ENCODE results near the gene RAMAC. TPM values are rescaled to one million over a fixed set of nuclear protein-coding genes. Genes with fewer than 3 reads are reported as not detected.

The RAMAC gene
- polyA plus RNA-seq, 1 of the 3 experiments (the other 2 are of a cell fraction), result 25.9 TPM

- Histone ChIP-seq H3F3A (replicated peaks; ENCODE audit: insufficient read depth) (no peaks in the 10 kb centered on the region), H3K9me3 (no peaks in the 10 kb centered on the region), H3K9me2 (no peaks in the 10 kb centered on the region), H3K79me2 (ENCODE audit: insufficient read depth) (no peaks in the 10 kb centered on the region), H3K4me3 (ENCODE audit: low read depth in 2 of 2, low read length in 1 of 2) (no peak overlapping the region), H3K4me1 (ENCODE audit: control insufficient read depth in 1 of 2, insufficient read depth in 2 of 2, low read depth in 1 of 2, low read length in 1 of 2) (peaks cover 0 to 13% of the 10 kb centered on the region in 2 experiments; a peak in 2 of 4 replicates), H3K36me3 (replicated peaks in 1 of 2; ENCODE audit: control insufficient read depth in 1 of 2, insufficient read depth in 2 of 2, low read length in 1 of 2) (no peaks in the 10 kb centered on the region), H4K20me1 (ENCODE audit: insufficient read depth) (no peaks in the 10 kb centered on the region), H3K27ac (ENCODE audit: low read depth in 2 of 2, low read length in 1 of 2) (no peak overlapping the region), H2AFZ (ENCODE audit: low read depth) (no peak overlapping the region), H3K27me3 (ENCODE audit: insufficient read depth) (no peaks in the 10 kb centered on the region), H3K9ac (no peak overlapping the region), H3K4me2 (no peak overlapping the region)
- POLR2A ChIA-PET, result no interaction called here
- no peak for DNase-seq
- WGBS (ENCODE audit: low lambda C conversion rate), result 85% methylated on average over 4 of the region's 4 CpGs
- TF ChIP-seq USF2 (IDR thresholded peaks at IDR 0.05; ENCODE audit: borderline replicate concordance, low read depth, low read length), result no peak
- TF ChIP-seq NRF1 (IDR thresholded peaks at IDR 0.05; ENCODE audit: low read depth, low read length), result no peak
- no peak for TF ChIP-seq RAD21 (IDR thresholded peaks at IDR 0.05; ENCODE audit: low read length)
- TF ChIP-seq FOXM1 (IDR thresholded peaks at IDR 0.05; ENCODE audit: low read depth), result no peak
- TF ChIP-seq FOXJ3 (CRISPR knock-in tag; IDR thresholded peaks at IDR 0.05), result no peak
- TF ChIP-seq MAX (IDR thresholded peaks at IDR 0.05; ENCODE audit: low read depth), result no peak
- TF ChIP-seq EP300 (IDR thresholded peaks at IDR 0.05; ENCODE audit: borderline replicate concordance in 1 of 2, low read depth in 1 of 2, low read length in 1 of 2), result no peak
- no peak for TF ChIP-seq POLR2AphosphoS5 (IDR thresholded peaks at IDR 0.05; ENCODE audit: low read depth, low read length)
- no peak for TF ChIP-seq RCOR1 (IDR thresholded peaks at IDR 0.05; ENCODE audit: low read length)
- no peak for TF ChIP-seq SIN3A (IDR thresholded peaks at IDR 0.05; ENCODE audit: borderline replicate concordance, low read depth, low read length)
- no peak for TF ChIP-seq RFX5 (IDR thresholded peaks at IDR 0.05; ENCODE audit: low read length)
- CTCF ChIA-PET, result interaction anchor here (0.9 to 1.3 kb wide), 4 partner anchors 19 to 45 kb away, joined by 3 to 4 read pairs (median 3); partner anchors contain the start of gene C15orf40
Measured at GRCh38 chr15:82966671-82967071, 19.3 kb upstream of the RAMAC start.

- Histone ChIP-seq H3K9me3 (no peaks in the 10 kb centered on the region), H3K9ac (no peak overlapping the region), H2AFZ (ENCODE audit: low read depth) (no peak overlapping the region), H3K4me1 (ENCODE audit: control insufficient read depth in 1 of 2, insufficient read depth in 2 of 2, low read depth in 1 of 2, low read length in 1 of 2) (peaks cover 0 to 13% of the 10 kb centered on the region in 2 experiments; a peak in 2 of 4 replicates), H3F3A (replicated peaks; ENCODE audit: insufficient read depth) (no peaks in the 10 kb centered on the region), H4K20me1 (ENCODE audit: insufficient read depth) (no peaks in the 10 kb centered on the region), H3K9me2 (no peaks in the 10 kb centered on the region), H3K4me3 (ENCODE audit: low read depth in 2 of 2, low read length in 1 of 2) (no peak overlapping the region), H3K36me3 (replicated peaks in 1 of 2; ENCODE audit: control insufficient read depth in 1 of 2, insufficient read depth in 2 of 2, low read length in 1 of 2) (no peaks in the 10 kb centered on the region), H3K79me2 (ENCODE audit: insufficient read depth) (no peaks in the 10 kb centered on the region), H3K4me2 (no peak overlapping the region), H3K27me3 (ENCODE audit: insufficient read depth) (no peaks in the 10 kb centered on the region), H3K27ac (ENCODE audit: low read depth in 2 of 2, low read length in 1 of 2) (no peak overlapping the region)
- ChIA-PET POLR2A (no interaction called here), CTCF (no interaction called here)
- 93% methylated on average over 4 of the region's 4 CpGs for whole genome bisulfite sequencing (ENCODE audit: low lambda C conversion rate)
- TF ChIP-seq IRF3 (IDR thresholded peaks at IDR 0.05; ENCODE audit: low read depth, low read length) (no peak), USF2 (IDR thresholded peaks at IDR 0.05; ENCODE audit: borderline replicate concordance, low read depth, low read length) (no peak), EP300 (IDR thresholded peaks at IDR 0.05; ENCODE audit: borderline replicate concordance in 1 of 2, low read depth in 1 of 2, low read length in 1 of 2) (no peak), RFX5 (IDR thresholded peaks at IDR 0.05; ENCODE audit: low read length) (no peak), CHD2 (IDR thresholded peaks at IDR 0.05; ENCODE audit: low read length, partially characterized antibody) (no peak), TCF12 (IDR thresholded peaks at IDR 0.05) (no peak), NFIC (IDR thresholded peaks at IDR 0.05; ENCODE audit: borderline replicate concordance) (no peak), FOSL2 (IDR thresholded peaks at IDR 0.05; ENCODE audit: borderline replicate concordance, low read depth) (no peak), ELF1 (IDR thresholded peaks at IDR 0.05) (no peak), ZBTB33 (IDR thresholded peaks at IDR 0.05; ENCODE audit: borderline replicate concordance, low read depth) (no peak), TEAD4 (IDR thresholded peaks at IDR 0.05; ENCODE audit: borderline replicate concordance, insufficient read depth) (no peak), SIN3A (IDR thresholded peaks at IDR 0.05; ENCODE audit: borderline replicate concordance, low read depth, low read length) (no peak), POLR2AphosphoS5 (IDR thresholded peaks at IDR 0.05; ENCODE audit: low read depth, low read length) (no peak), TAF1 (IDR thresholded peaks at IDR 0.05; ENCODE audit: borderline replicate concordance, low read depth, low read length) (no peak)
- DNase-seq, result no peak
Measured at GRCh38 chr15:82968066-82968465, 17.9 kb upstream of the RAMAC start.

Data from SK-N-SH (cell line).